DOHH2 (cell line): ENCODE results near the gene GYS1.
"Not testable (repeated sequence)": the region's sequence is repeated elsewhere in the genome, so short reads cannot be mapped to it uniquely, and the experiment has no call there.

ENCODE experiments used
- H3F3A ChIP-seq: fragments of 200-600 bp; sonication (generic), shearing (Covaris generic); 2 replicates; pipeline ENCODE4 v1.6.0; 2016; ENCODE audit warnings: antibody characterized with exemption, mild to moderate bottlenecking; ENCODE audit not compliant: control insufficient read depth, insufficient read depth
- H3K27ac ChIP-seq: fragments of 200-600 bp; sonication (generic); 2 replicates; pipeline ENCODE4 v1.5.1; 2014; ENCODE audit warnings: low read depth, mild to moderate bottlenecking, low read length, moderate library complexity
- H3K27me3 ChIP-seq: fragments of 200-600 bp; sonication (generic); 2 replicates; pipeline ENCODE4 v1.6.1; 2014; ENCODE audit warnings: mild to moderate bottlenecking, low read length, mixed read lengths; ENCODE audit not compliant: control insufficient read depth
- H3K36me3 ChIP-seq: fragments of 200-600 bp; sonication (generic); 2 replicates; pipeline ENCODE4 v1.6.1; 2014; ENCODE audit warnings: mild to moderate bottlenecking, low read length, moderate library complexity, mixed read lengths; ENCODE audit not compliant: control insufficient read depth
- H3K4me1 ChIP-seq: fragments of 200-600 bp; sonication (generic); 2 replicates; pipeline ENCODE4 v1.6.1; 2014; ENCODE audit warnings: mild to moderate bottlenecking, low read length, mixed read lengths; ENCODE audit not compliant: control insufficient read depth
- H3K4me2 ChIP-seq: fragments of 200-600 bp; sonication (generic); 2 replicates; pipeline ENCODE4 v1.6.0; 2014; ENCODE audit warnings: mild to moderate bottlenecking, low read length, moderate library complexity
- H3K4me3 ChIP-seq: fragments of 200-600 bp; sonication (generic); 2 replicates; pipeline ENCODE4 v1.5.1; 2014; ENCODE audit warnings: mild to moderate bottlenecking, low read length, mixed read lengths
- H3K79me2 ChIP-seq: fragments of 200-600 bp; sonication (generic); 2 replicates; pipeline ENCODE4 v1.6.1; 2014; ENCODE audit warnings: mild to moderate bottlenecking, low read length, mixed read lengths; ENCODE audit not compliant: control insufficient read depth
- H3K9me2 ChIP-seq: fragments of 200-600 bp; sonication (generic); replicated peaks from 2 replicates; pipeline ENCODE4 v1.6.1; 2014; ENCODE audit warnings: mild to moderate bottlenecking, low read length, mixed read lengths; ENCODE audit not compliant: control insufficient read depth
- H3K9me3 ChIP-seq: fragments of 200-600 bp; sonication (generic); 2 replicates; pipeline ENCODE4 v1.6.1; 2014; ENCODE audit warnings: antibody characterized with exemption, low read length, mixed read lengths; ENCODE audit not compliant: control insufficient read depth, insufficient read depth
- H4K20me1 ChIP-seq: fragments of 200-600 bp; sonication (generic); 2 replicates; pipeline ENCODE4 v1.6.0; 2014; ENCODE audit warnings: low read depth, mild to moderate bottlenecking, antibody characterized with exemption, low read length, moderate library complexity; ENCODE audit not compliant: control insufficient read depth, insufficient read depth
- EZH2phosphoT487 ChIP-seq: fragments of 200-600 bp; sonication (generic); IDR thresholded peaks from 2 replicates; pipeline ENCODE4 v1.6.1; 2017; ENCODE audit warnings: borderline replicate concordance, mild to moderate bottlenecking, antibody characterized with exemption, low read length, moderate library complexity, mixed read lengths
- TF ChIP-seq, protein P1 (sequence below): fragments of 200-600 bp; sonication (generic); IDR thresholded peaks from one replicate; pipeline ENCODE4 v1.5.1; 2014; ENCODE audit warnings: antibody characterized with exemption, mild to moderate bottlenecking, low read depth, low read length; ENCODE audit not compliant: poor library complexity, severe bottlenecking

Gene GYS1

DNA sequence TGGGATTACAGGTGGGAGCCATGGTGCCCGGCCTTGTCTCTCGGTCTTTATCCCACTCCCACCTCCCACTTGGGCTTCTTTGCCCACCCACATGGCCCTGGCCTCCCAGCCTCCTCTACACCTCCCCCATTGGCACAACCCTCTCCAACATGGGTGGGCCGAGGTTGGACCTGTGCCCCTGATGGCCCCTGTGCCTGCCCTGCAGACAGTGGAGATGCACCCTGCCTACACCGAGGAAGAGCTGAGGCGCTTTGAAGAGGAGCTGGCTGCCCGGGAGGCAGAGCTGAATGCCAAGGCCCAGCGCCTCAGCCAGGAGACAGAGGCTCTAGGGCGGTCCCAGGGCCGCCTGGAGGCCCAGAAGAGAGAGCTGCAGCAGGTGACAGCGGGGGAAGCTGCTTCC, 72.2 kb downstream of the GYS1 start:
- H3K4me1 ChIP-seq = peaks cover 23% of the 10 kb centered on the region
- H3K9me2 ChIP-seq = no peaks in the 10 kb centered on the region
- no peak overlapping the region for H3K4me2 ChIP-seq
- H3K9me3 ChIP-seq = no peaks in the 10 kb centered on the region
- H3K36me3 ChIP-seq = peaks cover 23% of the 10 kb centered on the region
- H3K79me2 ChIP-seq = no peaks in the 10 kb centered on the region
- no peak overlapping the region for H3K27ac ChIP-seq
- H3K27me3 ChIP-seq = no peaks in the 10 kb centered on the region
- TF ChIP-seq, protein P1, sequence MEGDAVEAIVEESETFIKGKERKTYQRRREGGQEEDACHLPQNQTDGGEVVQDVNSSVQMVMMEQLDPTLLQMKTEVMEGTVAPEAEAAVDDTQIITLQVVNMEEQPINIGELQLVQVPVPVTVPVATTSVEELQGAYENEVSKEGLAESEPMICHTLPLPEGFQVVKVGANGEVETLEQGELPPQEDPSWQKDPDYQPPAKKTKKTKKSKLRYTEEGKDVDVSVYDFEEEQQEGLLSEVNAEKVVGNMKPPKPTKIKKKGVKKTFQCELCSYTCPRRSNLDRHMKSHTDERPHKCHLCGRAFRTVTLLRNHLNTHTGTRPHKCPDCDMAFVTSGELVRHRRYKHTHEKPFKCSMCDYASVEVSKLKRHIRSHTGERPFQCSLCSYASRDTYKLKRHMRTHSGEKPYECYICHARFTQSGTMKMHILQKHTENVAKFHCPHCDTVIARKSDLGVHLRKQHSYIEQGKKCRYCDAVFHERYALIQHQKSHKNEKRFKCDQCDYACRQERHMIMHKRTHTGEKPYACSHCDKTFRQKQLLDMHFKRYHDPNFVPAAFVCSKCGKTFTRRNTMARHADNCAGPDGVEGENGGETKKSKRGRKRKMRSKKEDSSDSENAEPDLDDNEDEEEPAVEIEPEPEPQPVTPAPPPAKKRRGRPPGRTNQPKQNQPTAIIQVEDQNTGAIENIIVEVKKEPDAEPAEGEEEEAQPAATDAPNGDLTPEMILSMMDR = no peak
- no peak for TF ChIP-seq EZH2phosphoT487
- no peak overlapping the region for H3K4me3 ChIP-seq
- no peaks in the 10 kb centered on the region for H4K20me1 ChIP-seq
- peaks cover 3% of the 10 kb centered on the region; the same call in 1 of the 2 replicates for H3F3A ChIP-seq

GRCh38 chr19:48919271-48919670, 73.8 kb downstream of the GYS1 start:
- not testable (repeated sequence) for H3F3A ChIP-seq, H3K27ac ChIP-seq, H3K79me2 ChIP-seq, H3K9me2 ChIP-seq, H3K27me3 ChIP-seq, H3K4me3 ChIP-seq, H3K9me3 ChIP-seq, H4K20me1 ChIP-seq, H3K4me2 ChIP-seq
- H3K36me3 ChIP-seq = peaks cover 31% of the 10 kb centered on the region
- H3K4me1 ChIP-seq = peaks cover 23% of the 10 kb centered on the region

GRCh38 chr19:48918801-48919247, 74.3 kb downstream of the GYS1 start:
- H3K27me3 ChIP-seq = no peaks in the 10 kb centered on the region
- H3K4me2 ChIP-seq = peak overlapping the region; percentile 74
- peaks cover 8% of the 10 kb centered on the region; the same call in 1 of the 2 replicates for H3F3A ChIP-seq
- H3K79me2 ChIP-seq = no peaks in the 10 kb centered on the region
- peaks cover 34% of the 10 kb centered on the region for H3K36me3 ChIP-seq
- H3K27ac ChIP-seq = peak overlapping the region; percentile 89
- H4K20me1 ChIP-seq = no peaks in the 10 kb centered on the region
- H3K4me3 ChIP-seq = peak overlapping the region; percentile 66
- no peak for TF ChIP-seq EZH2phosphoT487
- TF ChIP-seq, protein P1 = no peak
- no peaks in the 10 kb centered on the region for H3K9me3 ChIP-seq
- H3K4me1 ChIP-seq = peaks cover 23% of the 10 kb centered on the region
- H3K9me2 ChIP-seq = no peaks in the 10 kb centered on the region
